Thyroid gland (tissue), 4 donors: ENCODE results near the gene PDE6D.

Source experiments
- POLR2A ChIP-seq, 2 donors: fragments of 450-650 bp; IDR thresholded peaks; one replicate each; pipeline ENCODE4 v1.6.1; 2017; ENCODE audit warnings: antibody characterized with exemption in 2 of 2, mild to moderate bottlenecking in 2 of 2, moderate library complexity in 1 of 2
- TF ChIP-seq, protein P1 (sequence below), 6 experiments: fragments of 200-600 bp in 3 of 6; fragments of 450-650 bp in 3 of 6; sonication (generic) in 3 of 6; IDR thresholded peaks; one replicate each; pipeline ENCODE4 v1.5.1; 2016 to 2019; ENCODE audit warnings: antibody characterized with exemption in 6 of 6, mild to moderate bottlenecking in 2 of 6, inconsistent platforms in 1 of 6, moderate library complexity in 1 of 6

- TF ChIP-seq, protein P1, sequence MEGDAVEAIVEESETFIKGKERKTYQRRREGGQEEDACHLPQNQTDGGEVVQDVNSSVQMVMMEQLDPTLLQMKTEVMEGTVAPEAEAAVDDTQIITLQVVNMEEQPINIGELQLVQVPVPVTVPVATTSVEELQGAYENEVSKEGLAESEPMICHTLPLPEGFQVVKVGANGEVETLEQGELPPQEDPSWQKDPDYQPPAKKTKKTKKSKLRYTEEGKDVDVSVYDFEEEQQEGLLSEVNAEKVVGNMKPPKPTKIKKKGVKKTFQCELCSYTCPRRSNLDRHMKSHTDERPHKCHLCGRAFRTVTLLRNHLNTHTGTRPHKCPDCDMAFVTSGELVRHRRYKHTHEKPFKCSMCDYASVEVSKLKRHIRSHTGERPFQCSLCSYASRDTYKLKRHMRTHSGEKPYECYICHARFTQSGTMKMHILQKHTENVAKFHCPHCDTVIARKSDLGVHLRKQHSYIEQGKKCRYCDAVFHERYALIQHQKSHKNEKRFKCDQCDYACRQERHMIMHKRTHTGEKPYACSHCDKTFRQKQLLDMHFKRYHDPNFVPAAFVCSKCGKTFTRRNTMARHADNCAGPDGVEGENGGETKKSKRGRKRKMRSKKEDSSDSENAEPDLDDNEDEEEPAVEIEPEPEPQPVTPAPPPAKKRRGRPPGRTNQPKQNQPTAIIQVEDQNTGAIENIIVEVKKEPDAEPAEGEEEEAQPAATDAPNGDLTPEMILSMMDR (IDR thresholded peaks at IDR 0.05), result no peak
- TF ChIP-seq POLR2A (IDR thresholded peaks at IDR 0.05), result no peak
Measured at GRCh38 chr2:231718799-231719198, 62.3 kb downstream of the PDE6D start.
